Natural killer cell (primary cell): ENCODE data around the gene COL6A3. TPM values are rescaled to one million over a fixed set of nuclear protein-coding genes. Genes with fewer than 3 reads are reported as not detected.

ENCODE experiments used
- ATAC-seq, 3 donors: fragments of 150-1000 bp in 2 of 3; fragments of 200-7000 bp in 1 of 3; cut with Tn5 transposase; 1 replicate in 1 of 3; 2 replicates in 2 of 3; pipeline ENCODE4 v1.10.0; 2021; ENCODE audit warnings: mild to moderate bottlenecking in 2 of 3, moderate library complexity in 2 of 3
- DNase-seq, 2 donors: peaks; one replicate each; pipeline versions ENCODE4 v3.0.0 to v3.0.0-alpha.2; 2013 to 2021; ENCODE audit warnings: mixed read lengths in 1 of 2
- H3K27ac ChIP-seq: one replicate; pipeline ENCODE4 v1.5.1; 2013; ENCODE audit warnings: mild to moderate bottlenecking, low read length
- H3K27me3 ChIP-seq: one replicate; pipeline ENCODE4 v1.6.1; 2013; ENCODE audit warnings: low read length; ENCODE audit not compliant: control insufficient read depth, insufficient read depth
- H3K36me3 ChIP-seq: one replicate; pipeline ENCODE4 v1.6.1; 2013; ENCODE audit warnings: low read length; ENCODE audit not compliant: control insufficient read depth, insufficient read depth
- H3K4me1 ChIP-seq: one replicate; pipeline ENCODE4 v1.6.1; 2013; ENCODE audit warnings: low read length; ENCODE audit not compliant: control insufficient read depth, insufficient read depth
- H3K4me3 ChIP-seq: one replicate; pipeline ENCODE4 v1.5.1; 2013; ENCODE audit warnings: low read length
- H3K9me3 ChIP-seq: one replicate; pipeline ENCODE4 v1.6.1; 2013; ENCODE audit warnings: low read length; ENCODE audit not compliant: control insufficient read depth, insufficient read depth
- H3K27ac Mint-ChIP-seq, 2 donors: one replicate each; pipeline ENCODE4 v1.8.0; 2022; ENCODE audit warnings: mild to moderate bottlenecking in 2 of 2, mixed read lengths in 2 of 2, moderate library complexity in 1 of 2
- H3K27me3 Mint-ChIP-seq, 2 donors: one replicate each; pipeline ENCODE4 v1.8.0; 2022; ENCODE audit warnings: low read depth in 2 of 2, mixed read lengths in 2 of 2
- H3K36me3 Mint-ChIP-seq: one replicate; pipeline ENCODE4 v1.8.0; 2022; ENCODE audit warnings: mixed read lengths
- H3K4me1 Mint-ChIP-seq, 2 donors: one replicate each; pipeline ENCODE4 v1.8.0; 2022; ENCODE audit warnings: mixed read lengths in 2 of 2
- H3K4me3 Mint-ChIP-seq: one replicate; pipeline ENCODE4 v1.8.0; 2022; ENCODE audit warnings: mild to moderate bottlenecking, moderate library complexity, mixed read lengths
- H3K9me3 Mint-ChIP-seq, 2 donors: one replicate each; pipeline ENCODE4 v1.8.0; 2022; ENCODE audit warnings: mixed read lengths in 2 of 2
- WGBS: methylation state at CpG from one replicate; pipeline ENCODE4 v1.1.7; 2013; ENCODE audit warnings: missing lambda C conversion rate; ENCODE audit not compliant: insufficient coverage; 5-methylcytosine and 5-hydroxymethylcytosine counted together
- intact Hi-C: fragments of 100-400 bp; cut with micrococcal nuclease; formaldehyde crosslinking; loops from one replicate; pipeline ENCODE4 v1.14.2; 2022
- total RNA-seq, 4 donors: library from RNA; stranded (reverse); fragments of 120-200 nt in 1 of 4; gene quantifications; one replicate each; pipeline versions ENCODE4 v1.2.3 to v1.2.4, GENCODE V29; 2013 to 2022
- TF ChIP-seq, protein P1 (sequence below): fragments of 200-600 bp; IDR thresholded peaks from one replicate; pipeline ENCODE4 v1.8.0; 2022; ENCODE audit warnings: antibody characterized with exemption

The COL6A3 gene
- total RNA-seq, 3 donors from 2014 or later (not counting 1 experiment from before 2014, with no cell fraction given): 0.10 to 0.31 (median 0.29) TPM

DNA sequence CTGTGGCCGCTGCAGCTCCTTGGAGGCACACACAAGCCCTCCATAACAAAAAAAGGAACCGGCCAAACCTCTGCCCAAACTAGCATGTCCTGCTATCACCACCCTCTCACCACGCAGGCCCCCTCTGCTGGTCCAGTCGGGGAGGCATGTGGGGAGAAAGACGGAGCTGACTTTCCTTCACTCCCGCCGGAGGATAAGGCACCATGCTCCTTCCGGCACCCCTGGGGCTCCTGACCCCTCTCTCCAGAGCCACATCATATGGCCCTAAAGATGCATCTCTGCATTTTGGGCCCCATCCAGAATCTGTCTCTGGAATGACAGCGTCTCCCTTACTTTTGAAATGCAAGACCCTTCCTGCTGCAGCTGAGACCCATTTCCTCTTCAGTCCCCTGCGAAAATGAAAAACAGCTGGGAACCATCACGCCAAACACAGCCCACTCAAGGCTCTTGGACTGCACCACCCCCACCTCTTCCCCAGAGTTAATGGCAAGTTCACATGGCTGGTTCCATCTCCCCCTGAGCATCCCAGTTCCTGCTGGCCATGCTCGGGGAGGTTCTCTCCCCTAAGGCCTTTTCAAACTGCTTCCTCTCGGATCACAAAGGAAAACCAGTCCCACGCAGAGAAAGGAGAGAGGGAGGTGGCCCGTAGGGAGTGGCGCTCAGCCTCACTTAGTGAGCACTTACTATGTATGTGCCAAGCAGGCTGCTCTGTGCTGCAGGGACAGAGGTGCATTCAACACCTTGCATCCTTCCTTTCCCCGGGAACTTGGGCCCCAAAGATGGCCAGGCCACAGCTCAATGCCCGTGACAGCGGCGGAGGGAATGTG is 37.9 kb upstream of the COL6A3 start:
- Mint-ChIP-seq H3K27me3 (peaks cover 0 to 7% of the 10 kb centered on the region in 2 donors), H3K27ac (no peak overlapping the region), H3K9me3 (no peaks in the 10 kb centered on the region), H3K4me1 (peaks cover 0 to 9% of the 10 kb centered on the region in 2 donors), H3K4me3 (no peak overlapping the region), H3K36me3 (no peaks in the 10 kb centered on the region)
- Histone ChIP-seq H3K27ac (no peak overlapping the region), H3K4me1 (no peaks in the 10 kb centered on the region), H3K4me3 (no peak overlapping the region), H3K27me3 (no peaks in the 10 kb centered on the region), H3K36me3 (no peaks in the 10 kb centered on the region), H3K9me3 (no peaks in the 10 kb centered on the region)
- ATAC-seq: no peak
- TF ChIP-seq, protein P1, sequence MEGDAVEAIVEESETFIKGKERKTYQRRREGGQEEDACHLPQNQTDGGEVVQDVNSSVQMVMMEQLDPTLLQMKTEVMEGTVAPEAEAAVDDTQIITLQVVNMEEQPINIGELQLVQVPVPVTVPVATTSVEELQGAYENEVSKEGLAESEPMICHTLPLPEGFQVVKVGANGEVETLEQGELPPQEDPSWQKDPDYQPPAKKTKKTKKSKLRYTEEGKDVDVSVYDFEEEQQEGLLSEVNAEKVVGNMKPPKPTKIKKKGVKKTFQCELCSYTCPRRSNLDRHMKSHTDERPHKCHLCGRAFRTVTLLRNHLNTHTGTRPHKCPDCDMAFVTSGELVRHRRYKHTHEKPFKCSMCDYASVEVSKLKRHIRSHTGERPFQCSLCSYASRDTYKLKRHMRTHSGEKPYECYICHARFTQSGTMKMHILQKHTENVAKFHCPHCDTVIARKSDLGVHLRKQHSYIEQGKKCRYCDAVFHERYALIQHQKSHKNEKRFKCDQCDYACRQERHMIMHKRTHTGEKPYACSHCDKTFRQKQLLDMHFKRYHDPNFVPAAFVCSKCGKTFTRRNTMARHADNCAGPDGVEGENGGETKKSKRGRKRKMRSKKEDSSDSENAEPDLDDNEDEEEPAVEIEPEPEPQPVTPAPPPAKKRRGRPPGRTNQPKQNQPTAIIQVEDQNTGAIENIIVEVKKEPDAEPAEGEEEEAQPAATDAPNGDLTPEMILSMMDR: no peak
- intact Hi-C loops: no loop called here
- no peak for DNase-seq
- 91% methylated on average over 20 of the region's 20 CpGs for WGBS

GRCh38 chr2:237450583-237450982 is 36.6 kb upstream of the COL6A3 start:
- TF ChIP-seq, protein P1: no peak
- H3K36me3 Mint-ChIP-seq: no peaks in the 10 kb centered on the region
- peaks cover 0 to 6% of the 10 kb centered on the region in 2 donors for H3K27me3 Mint-ChIP-seq
- peaks cover 0 to 9% of the 10 kb centered on the region in 2 donors for H3K4me1 Mint-ChIP-seq
- H3K27me3 ChIP-seq: no peaks in the 10 kb centered on the region
- intact Hi-C loops: no loop called here
- no peaks in the 10 kb centered on the region for H3K4me1 ChIP-seq
- H3K9me3 ChIP-seq: no peaks in the 10 kb centered on the region
- H3K36me3 ChIP-seq: no peaks in the 10 kb centered on the region
- WGBS: 91% methylated on average over 13 of the region's 13 CpGs
- H3K9me3 Mint-ChIP-seq: no peaks in the 10 kb centered on the region
- no peak overlapping the region for H3K4me3 ChIP-seq
- DNase-seq (no peak), ATAC-seq (no peak)
- H3K27ac ChIP-seq: no peak overlapping the region
- no peak overlapping the region for H3K27ac Mint-ChIP-seq
- H3K4me3 Mint-ChIP-seq: no peak overlapping the region

DNA sequence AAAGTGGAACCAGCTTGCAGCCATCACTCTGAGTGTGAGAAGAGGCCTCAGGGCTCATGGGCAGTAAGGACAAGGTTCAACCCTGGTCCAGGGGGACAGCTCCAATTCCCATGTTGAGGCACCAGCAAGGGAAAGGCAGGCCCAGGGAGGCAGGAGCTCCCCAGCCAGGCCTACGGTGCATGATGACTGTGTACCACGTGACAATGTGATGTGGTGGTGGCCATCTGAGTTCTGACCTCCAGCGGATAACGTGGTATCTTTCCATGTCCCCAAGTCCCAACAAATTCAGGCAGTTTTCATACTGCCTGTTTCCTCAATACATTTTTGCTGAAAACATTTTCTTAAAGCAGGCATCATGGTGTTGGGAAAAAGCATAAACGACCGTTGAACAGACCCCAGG is 36.1 kb upstream of the COL6A3 start:
- Histone ChIP-seq H3K27me3 (no peaks in the 10 kb centered on the region), H3K4me1 (no peaks in the 10 kb centered on the region), H3K27ac (no peak overlapping the region), H3K9me3 (no peaks in the 10 kb centered on the region), H3K36me3 (no peaks in the 10 kb centered on the region), H3K4me3 (no peak overlapping the region)
- 91% methylated on average over 6 of the region's 6 CpGs for WGBS
- TF ChIP-seq, protein P1: no peak
- Mint-ChIP-seq H3K36me3 (no peaks in the 10 kb centered on the region), H3K27me3 (peaks cover 0 to 3% of the 10 kb centered on the region in 2 donors), H3K4me3 (no peak overlapping the region), H3K9me3 (no peaks in the 10 kb centered on the region), H3K27ac (peak overlapping the region in 1 of 2 donors; percentile 48), H3K4me1 (peaks cover 0 to 9% of the 10 kb centered on the region in 2 donors)
- DNase-seq: no peak
- no peak for ATAC-seq
- intact Hi-C loops: no loop called here
